H9 (cell line): Measurements from ENCODE around the gene CYP1A1. TPM values are rescaled to one million over a fixed set of nuclear protein-coding genes. Genes with fewer than 3 reads are reported as not detected.

Experiments used
- DNase-seq: peaks from one replicate; pipeline ENCODE4 v3.0.0-alpha.2; 2017
- H2AFZ ChIP-seq: one replicate; pipeline ENCODE4 v1.6.1; 2013; ENCODE audit warnings: mild to moderate bottlenecking, low read length, control low read depth, moderate library complexity
- H2AK5ac ChIP-seq: 2 replicates; pipeline ENCODE4 v1.6.1; 2013; ENCODE audit warnings: low read length, control low read depth, mixed read lengths; ENCODE audit not compliant: insufficient read length
- H2BK120ac ChIP-seq: one replicate; pipeline ENCODE4 v1.6.1; 2013; ENCODE audit warnings: low read depth, mild to moderate bottlenecking, low read length, control low read depth, inconsistent platforms; ENCODE audit not compliant: poor library complexity, severe bottlenecking
- H2BK12ac ChIP-seq: 2 replicates; pipeline ENCODE4 v1.6.1; 2013; ENCODE audit warnings: low read length, control low read depth, mixed read lengths, low read depth; ENCODE audit not compliant: insufficient read length
- H2BK15ac ChIP-seq: 2 replicates; pipeline ENCODE4 v1.6.1; 2013; ENCODE audit warnings: low read depth, low read length, control low read depth
- H2BK20ac ChIP-seq: one replicate; pipeline ENCODE4 v1.6.1; 2013; ENCODE audit warnings: low read depth, mild to moderate bottlenecking, low read length, control low read depth, inconsistent platforms; ENCODE audit not compliant: poor library complexity, severe bottlenecking
- H2BK5ac ChIP-seq: 2 replicates; pipeline ENCODE4 v1.6.1; 2013; ENCODE audit warnings: low read length, control low read depth, mixed read lengths; ENCODE audit not compliant: insufficient read length
- H3K14ac ChIP-seq: 2 replicates; pipeline ENCODE4 v1.6.1; 2013; ENCODE audit warnings: low read length, control low read depth; ENCODE audit not compliant: insufficient read depth
- H3K18ac ChIP-seq: 2 replicates; pipeline ENCODE4 v1.6.1; 2013; ENCODE audit warnings: low read depth, mild to moderate bottlenecking, mixed read lengths, low read length, control low read depth; ENCODE audit not compliant: insufficient read length
- H3K23ac ChIP-seq: 2 replicates; pipeline ENCODE4 v1.6.1; 2013; ENCODE audit warnings: low read length, control low read depth, mixed read lengths, low read depth; ENCODE audit not compliant: insufficient read length
- H3K23me2 ChIP-seq: 2 replicates; pipeline ENCODE4 v1.6.1; 2013; ENCODE audit warnings: low read depth, mild to moderate bottlenecking, mixed read lengths, low read length, control low read depth; ENCODE audit not compliant: insufficient read length, poor library complexity, severe bottlenecking
- H3K27ac ChIP-seq: 2 replicates; pipeline ENCODE4 v1.5.1; 2013; ENCODE audit warnings: low read length, control low read depth, mixed read lengths, low read depth; ENCODE audit not compliant: insufficient read length
- H3K27me3 ChIP-seq: 2 replicates; pipeline ENCODE4 v1.6.1; 2013; ENCODE audit warnings: low read length, control low read depth, inconsistent platforms; ENCODE audit not compliant: insufficient read depth
- H3K4ac ChIP-seq: 2 replicates; pipeline ENCODE4 v1.6.1; 2013; ENCODE audit warnings: low read depth, mild to moderate bottlenecking, control low read depth, inconsistent platforms, low read length, moderate library complexity
- H3K4me1 ChIP-seq: 2 replicates; pipeline ENCODE4 v1.6.1; 2013; ENCODE audit warnings: low read length, control low read depth, inconsistent platforms; ENCODE audit not compliant: insufficient read depth
- H3K4me2 ChIP-seq: 2 replicates; pipeline ENCODE4 v1.6.1; 2013; ENCODE audit warnings: low read length, control low read depth, mixed read lengths; ENCODE audit not compliant: insufficient read length, insufficient read depth
- H3K56ac ChIP-seq: 2 replicates; pipeline ENCODE4 v1.6.1; 2013; ENCODE audit warnings: low read depth, mild to moderate bottlenecking, mixed read lengths, low read length, control low read depth; ENCODE audit not compliant: insufficient read length
- H3K79me1 ChIP-seq: 2 replicates; pipeline ENCODE4 v1.6.1; 2013; ENCODE audit warnings: low read depth, mild to moderate bottlenecking, moderate library complexity, low read length, control low read depth, inconsistent platforms; ENCODE audit not compliant: insufficient read depth, poor library complexity, severe bottlenecking
- H3K79me2 ChIP-seq: 2 replicates; pipeline ENCODE4 v1.6.1; 2013; ENCODE audit warnings: low read length, control low read depth, inconsistent platforms; ENCODE audit not compliant: insufficient read depth
- H3K9ac ChIP-seq: 2 replicates; pipeline ENCODE4 v1.6.1; 2013; ENCODE audit warnings: low read length, control low read depth, mixed read lengths; ENCODE audit not compliant: insufficient read length; ENCODE audit errors: extremely low read depth
- H3K9me3 ChIP-seq: one replicate; pipeline ENCODE4 v1.6.1; 2013; ENCODE audit warnings: low read depth, low read length, inconsistent platforms; ENCODE audit not compliant: control insufficient read depth
- H3T11ph ChIP-seq: one replicate; pipeline ENCODE4 v1.6.1; 2013; ENCODE audit warnings: mild to moderate bottlenecking, low read length, control low read depth, inconsistent platforms
- H4K20me1 ChIP-seq: one replicate; pipeline ENCODE4 v1.6.1; 2013; ENCODE audit not compliant: control insufficient read depth, insufficient read length, insufficient read depth
- H4K5ac ChIP-seq: 2 replicates; pipeline ENCODE4 v1.6.1; 2013; ENCODE audit warnings: low read depth, mild to moderate bottlenecking, mixed read lengths, low read length, control low read depth; ENCODE audit not compliant: insufficient read length
- H4K8ac ChIP-seq: replicated peaks from 2 replicates; pipeline ENCODE4 v1.6.1; 2013; ENCODE audit warnings: low read length, control low read depth, mixed read lengths, low read depth; ENCODE audit not compliant: insufficient read length
- H4K91ac ChIP-seq: 2 replicates; pipeline ENCODE4 v1.6.1; 2013; ENCODE audit warnings: low read depth, mild to moderate bottlenecking, moderate library complexity, mixed read lengths, low read length, control low read depth; ENCODE audit not compliant: insufficient read length
- H3K27ac Mint-ChIP-seq, 3 experiments: 2 replicates in 2 of 3; 3 replicates in 1 of 3; pipeline ENCODE4 v1.8.0; 2020 to 2021; ENCODE audit warnings: mixed read lengths in 3 of 3, mild to moderate bottlenecking in 1 of 3, moderate library complexity in 1 of 3
- H3K27me3 Mint-ChIP-seq: 2 replicates; pipeline ENCODE4 v1.8.0; 2021; ENCODE audit warnings: low read depth, mild to moderate bottlenecking, moderate library complexity, mixed read lengths
- H3K36me3 Mint-ChIP-seq, 3 experiments: 2 replicates in 2 of 3; 3 replicates in 1 of 3; pipeline ENCODE4 v1.8.0; 2020 to 2021; ENCODE audit warnings: low read depth in 3 of 3, mixed read lengths in 3 of 3; ENCODE audit not compliant: insufficient read depth in 1 of 3
- H3K4me1 Mint-ChIP-seq, 2 experiments: 2 replicates each; pipeline ENCODE4 v1.8.0; 2020; ENCODE audit warnings: mixed read lengths in 2 of 2
- H3K4me3 Mint-ChIP-seq, 2 experiments: 2 replicates in 1 of 2; 3 replicates in 1 of 2; pipeline ENCODE4 v1.8.0; 2020 to 2021; ENCODE audit warnings: mild to moderate bottlenecking in 2 of 2, mixed read lengths in 2 of 2, moderate library complexity in 1 of 2
- H3K9me3 Mint-ChIP-seq, 2 experiments: 2 replicates in 1 of 2; 3 replicates in 1 of 2; pipeline ENCODE4 v1.8.0; 2020; ENCODE audit warnings: mild to moderate bottlenecking in 2 of 2, mixed read lengths in 2 of 2, moderate library complexity in 1 of 2
- CTCF ChIP-seq: fragments of 200-600 bp; sonication (generic); conservative IDR thresholded peaks from 3 replicates; pipeline ENCODE4 v1.8.0; 2021; ENCODE audit warnings: antibody characterized with exemption, mild to moderate bottlenecking
- WGBS: extraction: QIAGEN DNeasy Blood & Tissue Kit; methylation state at CpG from one replicate; pipeline ENCODE4 v1.1.7; 2013; ENCODE audit warnings: missing lambda C conversion rate, low lambda C conversion rate, mixed read lengths; ENCODE audit not compliant: insufficient read length; ENCODE audit errors: extremely low coverage; 5-methylcytosine and 5-hydroxymethylcytosine counted together
- total RNA-seq: library from RNA; stranded (reverse); gene quantifications from 2 replicates; pipeline ENCODE4 v1.2.1, GENCODE V29; 2021

CYP1A1 gene
- total RNA-seq, 1 experiment from 2014 or later = 0.33 TPM

- Histone ChIP-seq H3K27ac (no peak overlapping the region), H4K8ac (no peak overlapping the region), H2BK5ac (no peak overlapping the region), H3K4me2 (no peak overlapping the region), H3K9ac (no peak overlapping the region), H2BK15ac (no peak overlapping the region), H3K4ac (no peak overlapping the region), H4K91ac (no peak overlapping the region), H3K14ac (no peak overlapping the region), H2AFZ (no peak overlapping the region), H2BK120ac (no peak overlapping the region), H3K27me3 (no peaks in the 10 kb centered on the region), H4K20me1 (no peaks in the 10 kb centered on the region), H3T11ph (no peak overlapping the region), H3K23me2 (no peaks in the 10 kb centered on the region), H3K4me1 (no peaks in the 10 kb centered on the region), H3K23ac (no peak overlapping the region), H3K9me3 (no peaks in the 10 kb centered on the region), H3K56ac (no peak overlapping the region), H3K18ac (no peak overlapping the region), H2BK12ac (no peak overlapping the region), H3K79me1 (no peaks in the 10 kb centered on the region), H4K5ac (no peak overlapping the region), H2AK5ac (no peak overlapping the region), H3K79me2 (no peaks in the 10 kb centered on the region), H2BK20ac (no peak overlapping the region)
- Mint-ChIP-seq H3K27me3 (peaks cover 21% of the 10 kb centered on the region), H3K27ac (no peak overlapping the region), H3K9me3 (peaks cover 0 to 2% of the 10 kb centered on the region in 2 experiments; a peak in 2 of 5 replicates), H3K36me3 (no peaks in the 10 kb centered on the region), H3K4me3 (no peak overlapping the region), H3K4me1 (peaks cover 0 to 2% of the 10 kb centered on the region in 2 experiments; a peak in 1 of 4 replicates)
- no peak for TF ChIP-seq CTCF
- no peak for DNase-seq
- WGBS = no CpG with 5 or more reads among the region's 5 CpGs
These were observed 8.7 kb downstream of the CYP1A1 start for GRCh38 chr15:74716651-74717050.
